Epithelial cell of prostate (primary cell): ENCODE data around the gene MAP10.

Experiments used
- DNase-seq: peaks from one replicate; pipeline ENCODE4 v3.0.0-alpha.2; 2011; ENCODE audit warnings: low read depth, low spot score
- H3K27ac ChIP-seq: fragments of 450-650 bp; 2 replicates; pipeline ENCODE4 v1.5.1; 2017; ENCODE audit warnings: mild to moderate bottlenecking

The MAP10 gene

GRCh38 chr1:232845406-232845955 lies 40.3 kb downstream of the MAP10 start:
- H3K27ac ChIP-seq, result no peak overlapping the region
- DNase-seq, result no peak

GRCh38 chr1:232851532-232851931 lies 46.3 kb downstream of the MAP10 start:
- H3K27ac ChIP-seq, result no peak overlapping the region
- no peak for DNase-seq

DNA sequence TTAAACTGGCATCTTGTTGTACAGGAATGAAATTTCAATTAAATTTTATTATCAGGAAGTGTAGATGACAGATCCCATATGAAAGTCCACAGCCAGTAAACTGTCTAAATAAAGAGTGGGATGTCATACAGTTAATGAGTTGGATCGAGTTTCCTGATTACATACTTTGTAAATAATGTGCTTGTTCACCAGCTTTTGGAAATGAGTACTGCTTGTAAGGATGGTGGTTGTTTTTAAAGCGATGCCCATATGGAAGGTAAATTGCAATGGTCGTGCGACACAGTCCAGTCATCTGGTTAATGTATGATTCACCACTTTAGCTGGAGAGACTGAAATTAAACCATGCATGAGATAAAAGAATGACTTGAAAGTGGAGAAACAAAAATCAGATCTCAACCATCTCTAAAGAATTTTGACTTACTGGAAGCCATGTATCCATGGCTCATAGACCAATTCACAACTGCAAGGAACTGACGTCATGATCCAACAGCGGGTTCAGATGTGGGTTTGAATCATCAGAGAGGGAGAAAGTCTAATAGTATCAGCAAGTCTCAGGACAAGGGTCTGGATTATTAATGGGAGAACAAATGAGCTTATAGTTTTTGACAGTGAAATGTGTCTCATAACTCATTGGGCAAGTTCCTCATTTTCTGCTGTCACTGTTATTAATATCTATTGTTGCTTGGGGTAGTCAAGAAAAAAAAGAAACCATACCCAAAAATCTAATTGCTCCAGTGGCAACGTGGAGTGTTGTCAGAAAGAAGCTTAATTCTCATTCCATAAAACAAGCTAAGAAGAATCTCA lies 49.0 kb downstream of the MAP10 start:
- H3K27ac ChIP-seq, result no peak overlapping the region
- DNase-seq, result no peak

DNA sequence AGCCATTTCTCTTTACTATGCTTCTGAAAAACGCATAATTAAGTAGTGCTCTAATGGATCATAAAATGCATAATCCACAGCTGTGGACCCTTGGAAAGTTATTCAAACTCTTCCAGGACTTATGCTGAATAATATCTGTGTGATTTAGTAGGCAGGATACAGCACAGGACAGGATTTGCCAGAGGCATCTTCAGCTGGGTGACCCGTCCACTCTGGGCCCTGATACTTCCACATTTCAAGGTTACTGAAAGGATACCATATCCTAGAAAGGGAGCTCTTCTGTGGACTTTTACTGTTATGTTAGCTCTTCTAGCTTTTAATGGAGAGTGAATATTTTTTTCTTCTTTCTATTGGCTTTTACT lies 49.6 kb downstream of the MAP10 start:
- H3K27ac ChIP-seq, result no peak overlapping the region
- no peak for DNase-seq

- no peak overlapping the region for H3K27ac ChIP-seq
- DNase-seq, result no peak
Observed at GRCh38 chr1:232856541-232856940, 51.3 kb downstream of the MAP10 start.
